Activated CD8-positive, alpha-beta T cell treated with anti-CD3 and anti-CD28 coated beads for 36 hours (primary cell): ENCODE measurements around the gene TBC1D16. TPM values are rescaled to one million over a fixed set of nuclear protein-coding genes. Genes with fewer than 3 reads are reported as not detected.

ENCODE experiments used
- ATAC-seq: fragments of 200-7000 bp; cut with Tn5 transposase; one replicate; pipeline ENCODE4 v1.10.0; 2021; ENCODE audit warnings: mild to moderate bottlenecking, moderate library complexity
- CTCF ChIA-PET: fragments of 350-600 bp; sonication (Branson Sonifier 250); formaldehyde crosslinking; loops from one replicate; lab custom pipeline; 2021; ENCODE audit warnings: antibody characterized with exemption; lab: Charles Lee
- POLR2A ChIA-PET: fragments of 350-600 bp; sonication (Branson Sonifier 250); formaldehyde crosslinking; loops from one replicate; lab custom pipeline; 2021; ENCODE audit warnings: antibody characterized with exemption; lab: Charles Lee
- DNase-seq: peaks from one replicate; pipeline ENCODE4 v3.0.0-alpha.2; 2020
- H3K27ac Mint-ChIP-seq: one replicate; pipeline ENCODE4 v1.8.0; 2021; ENCODE audit warnings: mild to moderate bottlenecking, mixed read lengths
- H3K27me3 Mint-ChIP-seq: one replicate; pipeline ENCODE4 v1.8.0; 2021; ENCODE audit warnings: mixed read lengths
- H3K36me3 Mint-ChIP-seq: one replicate; pipeline ENCODE4 v1.8.0; 2021; ENCODE audit warnings: low read depth, mixed read lengths
- H3K4me1 Mint-ChIP-seq: one replicate; pipeline ENCODE4 v1.8.0; 2021; ENCODE audit warnings: low read depth, mixed read lengths
- H3K4me3 Mint-ChIP-seq: one replicate; pipeline ENCODE4 v1.8.0; 2021; ENCODE audit warnings: mild to moderate bottlenecking, moderate library complexity, mixed read lengths
- H3K9me3 Mint-ChIP-seq: one replicate; pipeline ENCODE4 v1.8.0; 2021; ENCODE audit warnings: mixed read lengths
- intact Hi-C: fragments of 100-400 bp; cut with micrococcal nuclease; formaldehyde crosslinking; loops from one replicate; pipeline ENCODE4 v1.10.0; 2022
- total RNA-seq, 2 experiments: library from RNA; stranded (reverse); gene quantifications; one replicate each; pipeline ENCODE4 v1.2.3, GENCODE V29; 2021
- TF ChIP-seq, protein P1 (sequence below): fragments of 200-600 bp; IDR thresholded peaks from one replicate; pipeline ENCODE4 v1.8.0; 2022; ENCODE audit warnings: antibody characterized with exemption, mild to moderate bottlenecking

Gene TBC1D16
- total RNA-seq, 2 experiments from 2014 or later, result 9.6 to 12.0 TPM

DNA sequence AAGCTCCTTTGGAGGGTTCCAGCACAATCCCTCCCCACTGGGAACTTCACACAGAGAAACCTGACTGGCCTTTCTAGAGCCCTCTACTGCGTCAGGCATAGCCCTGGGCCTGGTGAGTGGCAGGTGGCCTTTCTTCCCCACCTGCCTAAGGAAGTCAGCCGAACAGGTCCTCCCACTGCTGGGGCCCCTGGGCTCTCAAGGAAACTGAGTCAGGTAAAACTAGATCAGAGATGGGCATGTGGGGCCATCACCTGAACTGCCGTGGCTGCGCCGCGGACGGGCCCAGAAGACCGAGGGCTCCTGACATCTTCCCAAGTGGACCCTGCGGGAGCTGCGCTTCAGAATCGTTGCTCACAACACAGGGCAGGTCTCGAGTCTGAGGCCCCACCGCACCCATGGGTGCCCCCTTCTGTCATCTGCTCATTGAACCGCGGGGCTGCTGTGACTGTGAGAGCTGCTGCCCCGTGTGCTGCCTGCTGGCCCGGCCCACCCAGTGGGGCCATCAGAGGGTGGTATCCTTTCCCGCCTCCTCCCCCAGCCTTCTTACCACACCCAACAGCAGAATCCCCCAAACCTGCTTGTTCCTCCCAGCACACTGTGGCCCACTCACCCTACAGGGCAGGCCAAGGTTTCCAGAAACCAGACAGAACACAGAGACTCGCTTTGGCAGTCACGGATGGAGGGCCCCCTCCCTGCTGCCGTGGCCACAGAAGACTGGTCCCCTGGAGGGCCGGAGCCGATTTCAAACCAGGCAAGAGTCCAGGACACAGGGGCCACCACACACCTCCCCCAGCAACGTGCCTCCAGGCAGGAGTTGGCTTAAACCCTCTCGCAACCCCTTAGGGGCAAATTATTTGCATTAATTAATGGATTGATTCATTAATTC is 81.1 kb downstream of the TBC1D16 start:
- CTCF ChIA-PET, result interaction anchor here (0.9 kb wide), 1 partner anchor 16 kb away, joined by 3 read pairs; no protein-coding TSS in a partner anchor
- intact Hi-C loops, result no loop called here
- ATAC-seq (no peak), DNase-seq (no peak)
- H3K36me3 Mint-ChIP-seq, result no peaks in the 10 kb centered on the region
- H3K9me3 Mint-ChIP-seq, result no peaks in the 10 kb centered on the region
- POLR2A ChIA-PET, result no interaction called here
- H3K27ac Mint-ChIP-seq, result no peak overlapping the region
- peaks cover 7% of the 10 kb centered on the region for H3K4me1 Mint-ChIP-seq
- no peaks in the 10 kb centered on the region for H3K27me3 Mint-ChIP-seq
- TF ChIP-seq, protein P1, sequence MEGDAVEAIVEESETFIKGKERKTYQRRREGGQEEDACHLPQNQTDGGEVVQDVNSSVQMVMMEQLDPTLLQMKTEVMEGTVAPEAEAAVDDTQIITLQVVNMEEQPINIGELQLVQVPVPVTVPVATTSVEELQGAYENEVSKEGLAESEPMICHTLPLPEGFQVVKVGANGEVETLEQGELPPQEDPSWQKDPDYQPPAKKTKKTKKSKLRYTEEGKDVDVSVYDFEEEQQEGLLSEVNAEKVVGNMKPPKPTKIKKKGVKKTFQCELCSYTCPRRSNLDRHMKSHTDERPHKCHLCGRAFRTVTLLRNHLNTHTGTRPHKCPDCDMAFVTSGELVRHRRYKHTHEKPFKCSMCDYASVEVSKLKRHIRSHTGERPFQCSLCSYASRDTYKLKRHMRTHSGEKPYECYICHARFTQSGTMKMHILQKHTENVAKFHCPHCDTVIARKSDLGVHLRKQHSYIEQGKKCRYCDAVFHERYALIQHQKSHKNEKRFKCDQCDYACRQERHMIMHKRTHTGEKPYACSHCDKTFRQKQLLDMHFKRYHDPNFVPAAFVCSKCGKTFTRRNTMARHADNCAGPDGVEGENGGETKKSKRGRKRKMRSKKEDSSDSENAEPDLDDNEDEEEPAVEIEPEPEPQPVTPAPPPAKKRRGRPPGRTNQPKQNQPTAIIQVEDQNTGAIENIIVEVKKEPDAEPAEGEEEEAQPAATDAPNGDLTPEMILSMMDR, result no peak
- no peak overlapping the region for H3K4me3 Mint-ChIP-seq

DNA sequence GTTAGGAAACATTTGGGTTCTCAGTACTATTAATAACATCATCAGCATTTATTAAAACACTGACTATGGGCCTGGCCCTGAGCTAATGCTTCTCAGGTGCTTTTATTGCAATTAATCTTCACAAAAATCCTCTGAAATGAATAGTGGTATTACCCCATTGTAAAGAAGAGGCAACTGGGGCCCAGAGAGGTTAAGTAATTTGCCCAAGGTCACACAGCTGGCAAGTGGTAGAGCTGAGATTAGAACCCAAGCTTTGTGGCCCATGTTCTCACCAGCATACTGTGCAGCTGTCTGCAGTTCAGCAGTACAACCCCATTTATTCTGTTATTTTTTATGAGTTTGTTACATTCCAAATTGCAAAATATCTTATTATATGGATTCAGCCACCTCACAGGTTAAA is 82.3 kb downstream of the TBC1D16 start:
- no peaks in the 10 kb centered on the region for H3K9me3 Mint-ChIP-seq
- H3K27ac Mint-ChIP-seq, result no peak overlapping the region
- ATAC-seq, result no peak
- ChIA-PET POLR2A (interaction anchor here (0.5 kb wide), 1 partner anchor 9 kb away, joined by 5 read pairs; no protein-coding TSS in a partner anchor), CTCF (interaction anchor here (0.6 to 1.1 kb wide), 2 partner anchors 78 to 103 kb away, joined by 3 to 4 read pairs; no protein-coding TSS in a partner anchor)
- H3K4me1 Mint-ChIP-seq, result peaks cover 7% of the 10 kb centered on the region
- TF ChIP-seq, protein P1, result no peak
- no peak overlapping the region for H3K4me3 Mint-ChIP-seq
- intact Hi-C loops, result no loop called here
- no peak for DNase-seq
- H3K36me3 Mint-ChIP-seq, result no peaks in the 10 kb centered on the region
- H3K27me3 Mint-ChIP-seq, result no peaks in the 10 kb centered on the region

DNA sequence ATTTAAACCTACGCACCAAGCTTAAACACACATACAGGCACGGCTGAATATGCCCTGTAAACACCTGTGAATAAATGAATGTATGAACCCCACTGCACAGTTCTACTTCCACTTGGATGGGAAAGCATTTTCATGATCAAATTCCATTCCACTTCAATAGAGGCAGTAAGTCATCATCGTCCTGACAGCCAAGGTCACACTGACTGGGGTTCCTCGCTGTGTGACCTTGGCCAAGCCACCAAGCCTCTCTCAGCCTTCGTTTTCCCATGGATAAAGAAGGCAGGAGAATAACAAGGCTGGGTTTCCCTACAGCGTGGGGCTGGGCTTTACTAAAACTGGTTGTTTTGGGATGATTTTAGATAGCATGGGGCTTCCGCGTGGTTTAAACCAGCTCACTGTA is 82.8 kb downstream of the TBC1D16 start:
- no peaks in the 10 kb centered on the region for H3K9me3 Mint-ChIP-seq
- ChIA-PET POLR2A (no interaction called here), CTCF (interaction anchor here (0.6 to 1.1 kb wide), 2 partner anchors 78 to 103 kb away, joined by 3 to 4 read pairs; no protein-coding TSS in a partner anchor)
- no peak overlapping the region for H3K4me3 Mint-ChIP-seq
- ATAC-seq, result no peak
- no peaks in the 10 kb centered on the region for H3K27me3 Mint-ChIP-seq
- intact Hi-C loops, result no loop called here
- peaks cover 7% of the 10 kb centered on the region for H3K4me1 Mint-ChIP-seq
- H3K27ac Mint-ChIP-seq, result no peak overlapping the region
- TF ChIP-seq, protein P1, result no peak
- no peak for DNase-seq
- H3K36me3 Mint-ChIP-seq, result no peaks in the 10 kb centered on the region

DNA sequence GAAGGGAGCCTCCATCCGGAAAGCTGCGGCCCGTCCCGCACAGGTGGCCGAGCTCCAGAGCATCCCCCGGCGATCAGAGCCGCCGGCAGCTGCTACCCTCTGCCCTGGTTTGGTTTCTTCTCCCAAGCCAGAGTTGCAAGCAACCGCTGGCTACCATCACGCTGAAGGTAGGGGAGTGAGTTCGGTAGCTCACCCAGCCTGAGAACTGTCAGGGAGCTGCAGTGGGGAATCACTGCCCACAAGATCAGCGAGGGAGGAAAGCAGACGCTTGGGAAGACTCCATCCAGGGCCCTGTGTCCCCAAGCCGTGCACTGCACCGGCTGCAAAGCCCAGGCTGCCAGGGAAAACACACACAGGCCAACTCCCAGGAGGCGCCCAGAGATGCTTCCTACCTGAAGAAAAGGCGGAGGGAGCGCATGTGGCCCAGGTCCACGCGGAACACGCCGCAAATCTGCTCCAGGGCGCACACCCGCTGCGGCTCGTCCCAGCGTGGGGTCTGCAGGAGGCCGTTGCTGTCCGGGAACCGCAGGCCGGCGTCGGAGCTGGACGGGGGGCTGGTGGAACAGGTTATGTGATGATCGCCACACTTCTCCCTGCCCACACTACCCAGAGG is 83.3 kb downstream of the TBC1D16 start:
- Mint-ChIP-seq H3K36me3 (no peaks in the 10 kb centered on the region), H3K27me3 (no peaks in the 10 kb centered on the region), H3K4me1 (peaks cover 5% of the 10 kb centered on the region), H3K27ac (no peak overlapping the region), H3K9me3 (no peaks in the 10 kb centered on the region), H3K4me3 (no peak overlapping the region)
- CTCF ChIA-PET, result interaction anchor here (1.1 kb wide), 1 partner anchor 77 kb away, joined by 4 read pairs; no protein-coding TSS in a partner anchor
- DNase-seq (no peak), ATAC-seq (no peak)
- TF ChIP-seq, protein P1, result no peak
- POLR2A ChIA-PET, result no interaction called here
- intact Hi-C loops, result no loop called here
